GM10847 (cell line): ENCODE results near the gene TXNIP.

Experiments
- POLR2A ChIP-seq: IDR thresholded peaks from 2 replicates; pipeline ENCODE4 v1.6.1; 2011; ENCODE audit not compliant: insufficient read length; ENCODE audit errors: extremely low read depth

Gene TXNIP, protein sequence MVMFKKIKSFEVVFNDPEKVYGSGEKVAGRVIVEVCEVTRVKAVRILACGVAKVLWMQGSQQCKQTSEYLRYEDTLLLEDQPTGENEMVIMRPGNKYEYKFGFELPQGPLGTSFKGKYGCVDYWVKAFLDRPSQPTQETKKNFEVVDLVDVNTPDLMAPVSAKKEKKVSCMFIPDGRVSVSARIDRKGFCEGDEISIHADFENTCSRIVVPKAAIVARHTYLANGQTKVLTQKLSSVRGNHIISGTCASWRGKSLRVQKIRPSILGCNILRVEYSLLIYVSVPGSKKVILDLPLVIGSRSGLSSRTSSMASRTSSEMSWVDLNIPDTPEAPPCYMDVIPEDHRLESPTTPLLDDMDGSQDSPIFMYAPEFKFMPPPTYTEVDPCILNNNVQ

DNA sequence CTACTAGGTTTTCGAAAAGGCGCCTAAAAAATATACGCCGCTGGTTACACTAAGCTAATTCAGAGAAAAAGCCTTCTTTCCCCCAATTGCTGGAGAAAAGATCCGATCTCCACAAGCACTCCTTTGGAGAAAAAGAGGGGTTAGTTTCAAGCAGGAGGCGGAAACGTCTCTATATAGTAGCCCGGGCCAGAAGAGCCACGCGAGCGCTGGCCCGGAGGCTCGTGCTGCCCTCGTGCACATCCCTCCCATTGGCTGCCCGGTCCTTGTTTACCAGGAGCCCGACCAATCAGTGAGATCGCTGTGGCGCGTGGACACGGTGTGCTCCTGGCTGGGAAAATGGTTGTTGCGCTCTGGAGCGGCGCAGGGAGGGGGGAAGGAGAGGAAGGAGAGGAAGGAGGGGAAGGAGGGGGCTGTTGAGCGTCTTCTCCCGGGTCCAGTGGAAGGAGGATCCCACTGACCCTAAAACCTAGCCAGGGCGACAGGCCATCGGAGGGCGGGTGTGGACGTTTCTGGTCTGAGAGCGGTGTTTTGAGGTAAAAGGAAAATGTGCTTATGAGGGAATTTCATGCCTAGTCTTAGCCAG is at the start of gene TXNIP:
TXNIP (minus strand) TSS at position 147 of the 583 bp plus-strand sequence. CDS start 313 bp downstream, outside the sequence.
- TF ChIP-seq POLR2A: peak; percentile 64

GRCh38 chr1:146039844-146040194 is 43.4 kb upstream of the TXNIP start:
- no peak for TF ChIP-seq POLR2A

DNA sequence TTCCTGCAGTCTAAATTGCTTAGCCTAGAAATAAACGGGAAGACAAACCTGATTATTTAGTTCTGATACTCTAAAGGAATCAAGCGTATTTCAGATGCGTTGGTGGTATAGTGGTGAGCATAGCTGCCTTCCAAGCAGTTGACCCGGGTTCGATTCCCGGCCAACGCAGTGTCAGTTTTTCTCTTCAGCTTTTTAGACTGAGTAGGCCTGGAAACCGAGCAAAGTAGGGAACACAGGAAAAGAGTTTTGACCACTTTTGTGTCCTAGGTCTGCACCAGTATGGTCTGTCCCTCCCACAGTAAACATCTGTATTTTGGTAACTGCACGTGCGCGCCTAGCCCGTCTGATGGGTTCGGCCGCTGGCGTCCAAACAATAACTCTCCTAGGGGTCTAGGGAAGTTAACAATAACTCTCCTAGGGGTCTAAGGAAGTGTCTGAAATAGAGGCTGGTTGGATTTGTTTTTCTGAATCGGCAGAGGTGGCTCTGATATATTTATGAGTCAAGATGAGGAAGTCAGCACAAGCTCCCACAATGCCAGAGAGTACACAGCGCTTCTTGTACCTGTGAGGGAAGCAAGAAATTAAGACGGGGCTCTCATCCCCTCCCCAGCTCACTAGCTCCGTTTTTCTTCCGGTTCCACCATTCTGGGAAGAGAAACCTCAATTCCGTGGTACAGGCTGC is 40.7 kb upstream of the TXNIP start:
- no peak for TF ChIP-seq POLR2A

GRCh38 chr1:146036241-146036964 is 40.0 kb upstream of the TXNIP start:
- no peak for TF ChIP-seq POLR2A

- no peak for TF ChIP-seq POLR2A
These were observed 38.7 kb upstream of the TXNIP start for GRCh38 chr1:146035048-146035423.

- no peak for TF ChIP-seq POLR2A
These were observed 36.3 kb upstream of the TXNIP start for GRCh38 chr1:146032631-146033219.

DNA sequence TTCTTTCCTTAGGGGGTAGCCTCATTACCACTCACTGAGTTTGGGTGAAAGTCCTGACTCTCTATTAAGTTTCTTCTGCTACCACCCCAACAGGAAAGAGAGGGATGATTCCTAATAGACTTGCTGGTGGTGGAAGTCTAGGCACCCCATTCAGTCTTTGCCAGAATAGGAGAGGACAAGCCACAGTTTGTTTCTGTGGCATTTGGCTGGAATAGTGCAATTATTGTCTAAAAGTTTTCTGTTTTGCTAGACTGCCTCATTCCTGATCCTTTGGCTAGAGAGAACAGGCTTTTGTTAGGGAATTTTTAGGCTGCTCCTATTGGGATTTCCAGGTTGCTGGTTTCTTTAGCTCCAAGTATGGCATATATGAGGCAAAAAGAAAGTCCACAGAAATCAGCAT is 35.1 kb upstream of the TXNIP start:
- no peak for TF ChIP-seq POLR2A

DNA sequence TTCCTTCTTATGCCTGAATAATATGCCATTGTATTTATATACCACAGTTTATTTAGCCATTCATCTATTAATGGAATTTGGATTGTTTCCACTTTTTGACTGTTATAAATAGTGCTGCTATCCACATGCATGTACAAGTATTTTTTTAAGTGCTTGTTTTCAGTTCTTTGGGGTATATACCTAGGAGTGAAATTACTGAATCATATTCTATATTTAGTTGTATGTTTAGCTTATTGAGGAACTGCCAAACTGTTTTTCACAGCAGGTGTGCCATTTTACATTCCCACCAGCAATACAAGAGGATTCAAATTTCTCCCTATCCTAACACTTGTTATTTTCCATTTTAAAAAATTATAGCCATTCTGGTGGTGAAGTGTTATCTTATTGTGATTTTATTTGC is 32.7 kb upstream of the TXNIP start:
- no peak for TF ChIP-seq POLR2A

DNA sequence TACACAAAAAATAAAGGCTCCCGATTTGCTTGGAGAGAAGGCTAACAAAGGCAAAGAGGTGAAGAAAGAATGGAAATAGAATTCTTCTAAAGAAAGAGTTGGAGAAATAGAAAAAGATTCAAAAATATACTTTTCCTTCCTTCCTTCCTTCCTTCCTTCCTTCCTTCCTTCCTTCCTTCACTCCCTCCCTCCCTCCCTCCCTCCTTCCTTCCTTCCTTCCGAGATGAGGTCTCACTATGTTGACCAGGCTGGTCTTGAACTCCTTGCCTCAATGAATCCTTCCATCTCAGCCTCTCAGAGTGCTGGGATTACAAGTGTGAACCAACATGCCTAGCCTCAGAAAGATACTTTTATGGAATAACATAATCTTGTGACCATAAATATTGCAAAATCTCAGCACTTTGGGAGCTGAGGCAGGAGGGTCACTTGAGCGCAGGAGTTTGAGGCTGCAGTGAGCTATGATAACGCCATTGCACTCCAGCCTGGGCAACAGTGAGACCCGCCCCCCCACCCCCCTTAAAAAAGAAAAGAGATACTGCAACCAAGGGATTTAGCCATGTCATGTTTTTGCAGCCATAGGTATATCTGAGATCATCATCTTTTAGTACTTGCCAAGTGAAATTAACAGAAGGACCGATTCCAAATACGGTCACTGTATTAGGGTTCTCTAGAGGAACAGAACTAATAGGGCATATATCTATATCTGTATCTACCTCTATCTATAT is 26.2 kb upstream of the TXNIP start:
- no peak for TF ChIP-seq POLR2A

GRCh38 chr1:146021622-146022402 is 25.4 kb upstream of the TXNIP start, which contains the start of gene HJV:
Gene HJV, minus strand, starts transcription at chr1:146021735. Its CDS starts 1,504 bp downstream, at chr1:146020231.
- TF ChIP-seq POLR2A: no peak

DNA sequence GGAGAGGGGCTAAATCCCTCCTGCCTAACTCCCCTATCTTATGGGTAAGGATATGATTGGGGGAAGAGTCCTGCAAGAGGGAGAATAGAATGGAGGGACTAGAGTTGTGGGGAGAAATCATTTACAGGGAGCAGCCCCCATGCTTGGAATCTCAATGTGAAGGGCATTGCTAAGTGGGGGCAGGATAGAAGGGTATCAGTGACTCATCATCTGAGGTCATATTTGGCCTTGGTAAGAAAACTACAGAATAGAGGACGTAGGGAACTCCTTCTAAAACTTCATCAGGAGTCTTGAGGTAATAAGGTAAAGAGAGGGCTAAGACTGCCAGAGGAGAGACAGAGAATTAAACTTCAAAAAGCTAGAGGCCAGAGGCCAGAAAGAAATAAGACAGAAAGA is 24.7 kb upstream of the TXNIP start:
- no peak for TF ChIP-seq POLR2A

DNA sequence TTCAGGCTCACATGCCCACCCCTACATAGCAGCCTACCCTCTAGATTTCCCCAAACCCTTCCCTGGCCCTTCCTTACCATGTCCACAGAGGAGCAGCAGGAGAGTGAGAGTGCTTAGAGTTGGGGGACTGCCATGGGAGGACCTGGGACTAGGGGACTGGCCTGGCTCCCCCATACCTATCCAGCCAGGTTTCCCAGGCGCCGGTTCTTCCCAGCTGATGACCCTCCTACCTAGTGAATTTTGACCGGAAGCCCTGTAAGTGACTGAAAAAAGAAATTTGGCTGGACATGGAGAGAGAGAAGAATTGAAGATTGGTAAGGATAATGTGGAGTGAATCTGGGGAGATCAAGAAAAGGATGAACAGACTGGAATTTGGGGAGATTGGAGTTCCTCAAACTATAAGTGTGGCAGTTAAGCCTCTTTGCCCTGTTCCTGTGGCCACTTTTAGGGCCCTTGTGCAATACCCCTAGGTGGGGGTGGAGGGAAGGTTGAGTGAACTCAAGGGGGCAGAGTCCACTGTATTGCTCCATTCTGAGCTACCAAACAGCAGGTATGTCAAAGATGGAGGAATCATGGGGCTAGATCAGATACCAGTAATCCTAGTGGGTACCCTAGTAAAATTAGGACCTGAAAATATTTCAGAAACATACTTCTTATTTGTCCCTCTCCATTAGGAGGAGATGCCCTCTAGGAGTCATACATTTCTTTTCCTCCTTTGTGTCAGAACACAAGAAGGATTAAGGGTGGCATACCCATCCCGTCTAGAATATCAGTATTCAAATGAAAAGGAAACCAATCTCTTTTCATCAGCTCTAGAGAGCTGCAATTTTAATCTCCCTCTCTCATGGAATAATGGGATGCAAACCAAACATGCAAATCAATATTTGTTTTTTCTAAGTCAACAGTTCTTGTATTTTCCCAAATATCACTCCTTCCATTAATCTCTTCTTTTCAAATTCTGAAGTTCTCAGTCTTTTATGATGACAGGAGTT is 24.0 kb upstream of the TXNIP start:
- TF ChIP-seq POLR2A: no peak
